ENCODE results near the gene C10orf62.
"Not testable (repeated sequence)": the region's sequence is repeated elsewhere in the genome, so short reads cannot be mapped to it uniquely, and the experiment has no call there.

Gene C10orf62, protein sequence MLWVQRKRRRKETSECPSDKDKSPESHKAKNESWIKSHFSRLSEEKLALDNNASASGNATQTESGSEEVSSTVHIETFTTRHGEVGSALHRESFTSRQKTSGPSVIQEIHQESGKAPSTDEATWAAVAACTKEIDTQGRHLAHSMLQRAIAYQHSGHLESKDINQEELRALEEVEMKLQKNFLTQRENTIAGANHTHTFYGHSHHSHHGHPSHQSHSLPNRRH

DNA sequence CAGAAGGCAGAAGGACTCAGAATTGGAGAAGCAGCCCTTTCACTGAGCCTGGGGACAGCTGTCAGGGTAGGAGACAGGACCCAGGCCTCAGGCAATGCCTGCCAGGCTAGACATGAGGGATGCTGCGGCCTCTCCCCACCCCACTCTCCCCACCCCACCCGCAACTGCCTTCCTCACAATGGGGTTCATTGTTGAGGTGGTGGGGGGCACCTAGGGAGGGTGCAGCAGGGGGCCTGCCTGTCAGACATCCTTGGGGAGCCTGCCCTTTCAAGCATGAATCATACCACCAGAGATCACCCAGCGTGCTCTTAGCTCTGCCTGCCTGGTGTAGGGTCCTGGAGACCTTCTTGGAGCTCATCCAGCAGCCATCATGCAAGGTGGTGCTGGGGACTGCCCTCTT is at the start of gene C10orf62:
TSS of gene C10orf62 (plus strand) at position 243 of the 400 bp plus-strand sequence. CDS start 177 bp downstream, outside the sequence.
- DNase-seq (ENCODE audit: low read depth): no peak

DNA sequence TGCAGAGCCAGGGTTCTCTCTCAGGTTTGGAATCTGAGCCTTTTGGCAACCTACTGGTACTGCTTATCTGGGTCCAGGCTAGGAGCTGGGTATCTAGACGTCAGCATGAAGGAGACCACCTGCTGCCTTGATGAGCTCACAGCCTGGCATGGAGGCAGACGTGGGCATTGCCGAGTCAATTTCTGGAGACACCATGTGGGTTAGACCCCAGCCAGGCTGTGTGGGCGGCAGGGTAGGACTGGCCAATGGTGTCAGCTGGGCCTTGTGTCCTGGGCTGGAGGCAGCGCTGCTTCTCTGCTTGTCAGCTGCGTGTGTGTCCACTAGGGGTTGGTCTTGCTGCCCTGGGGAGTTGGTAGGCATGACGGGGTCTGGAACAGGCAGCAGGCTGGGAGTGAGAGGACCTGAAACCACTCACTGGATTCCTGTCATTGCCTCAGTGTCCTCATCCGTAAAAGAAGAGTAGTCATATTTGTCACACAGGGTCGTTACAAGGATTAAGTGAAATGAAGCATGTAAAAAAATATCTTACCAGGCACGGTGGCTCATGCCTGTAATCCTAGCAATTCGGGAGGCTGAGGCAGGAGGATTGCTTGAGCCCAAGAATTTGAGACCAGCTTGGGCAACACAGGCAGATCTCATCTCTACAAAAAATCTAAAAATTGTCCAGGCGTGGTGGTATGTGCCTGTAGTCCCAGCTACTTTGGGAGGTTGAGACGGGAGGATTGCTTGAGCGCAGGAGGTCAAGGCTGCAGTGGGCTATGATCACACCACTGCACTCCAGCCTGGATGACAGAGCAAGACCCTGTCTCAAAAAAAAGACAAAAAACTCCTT is 48.6 kb upstream of the C10orf62 start:
- no peak for DNase-seq (ENCODE audit: low read depth)

DNA sequence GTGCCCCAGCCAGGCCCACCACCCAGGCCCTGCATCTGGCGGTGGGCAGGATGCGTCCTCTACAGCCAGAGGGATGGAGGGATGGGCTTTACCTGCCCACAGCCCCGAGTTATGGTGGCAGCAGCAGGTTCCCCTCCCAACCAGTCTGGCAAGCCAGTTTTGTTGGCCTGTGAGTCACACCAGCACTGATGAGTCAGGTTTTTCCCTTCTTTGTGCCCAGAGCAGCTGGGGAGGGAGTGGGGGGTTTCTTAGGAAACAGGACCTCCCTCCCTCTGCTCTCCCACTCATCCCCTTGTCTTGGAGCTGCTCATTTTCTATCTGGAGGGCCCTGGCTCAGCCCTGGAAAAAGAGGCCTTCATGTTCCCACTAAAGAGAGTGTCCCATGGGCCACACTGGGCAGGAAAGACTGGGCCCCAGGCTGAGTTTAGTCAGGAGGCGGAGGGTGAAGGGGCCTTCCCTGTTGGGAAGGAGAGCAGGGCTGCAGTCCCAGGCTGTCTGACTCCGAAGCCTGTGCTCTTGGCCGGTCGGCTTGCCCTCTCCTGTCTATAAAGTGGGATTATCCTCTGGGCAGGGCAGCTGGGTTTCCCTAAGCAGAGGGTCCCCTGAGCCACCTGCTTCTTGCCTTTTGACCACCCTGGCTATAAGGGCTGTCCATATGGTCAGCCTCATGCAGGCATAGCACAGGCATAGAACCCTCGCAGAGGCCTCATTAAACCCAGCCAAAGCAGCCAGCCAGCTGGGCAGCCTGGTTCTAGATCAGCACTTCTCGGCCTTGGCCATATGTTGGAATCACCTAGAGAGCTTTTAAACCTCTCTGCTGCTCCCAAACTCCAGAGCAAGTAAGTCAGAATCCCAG is 47.1 kb upstream of the C10orf62 start:
- DNase-seq (ENCODE audit: low read depth): no peak

DNA sequence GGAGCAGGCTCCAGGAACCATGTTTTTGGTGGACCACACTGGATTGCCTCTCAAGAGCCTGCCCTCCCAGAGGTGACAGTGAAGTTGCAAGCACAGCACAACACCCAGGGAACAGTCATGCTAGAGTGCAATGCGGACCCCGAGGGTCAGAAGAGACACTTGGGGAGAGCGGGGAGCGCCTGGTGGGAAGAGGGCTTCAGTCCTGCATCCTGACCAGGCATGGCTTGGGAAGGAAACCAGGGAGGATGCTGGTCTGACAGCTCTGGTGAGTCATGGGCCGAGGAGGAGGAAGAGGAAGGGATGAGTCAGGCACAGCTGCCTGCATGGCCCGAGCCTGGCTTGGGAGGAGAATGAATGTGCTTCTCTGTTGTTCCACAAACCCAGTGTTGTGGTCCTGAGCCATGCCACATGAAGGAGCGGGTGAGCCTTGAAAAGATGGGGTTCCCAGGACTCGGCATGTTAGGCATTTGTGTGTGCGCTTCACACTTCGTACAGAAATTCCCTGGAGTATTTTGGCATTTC is 46.4 kb upstream of the C10orf62 start:
- DNase-seq (ENCODE audit: low read depth): no peak

DNA sequence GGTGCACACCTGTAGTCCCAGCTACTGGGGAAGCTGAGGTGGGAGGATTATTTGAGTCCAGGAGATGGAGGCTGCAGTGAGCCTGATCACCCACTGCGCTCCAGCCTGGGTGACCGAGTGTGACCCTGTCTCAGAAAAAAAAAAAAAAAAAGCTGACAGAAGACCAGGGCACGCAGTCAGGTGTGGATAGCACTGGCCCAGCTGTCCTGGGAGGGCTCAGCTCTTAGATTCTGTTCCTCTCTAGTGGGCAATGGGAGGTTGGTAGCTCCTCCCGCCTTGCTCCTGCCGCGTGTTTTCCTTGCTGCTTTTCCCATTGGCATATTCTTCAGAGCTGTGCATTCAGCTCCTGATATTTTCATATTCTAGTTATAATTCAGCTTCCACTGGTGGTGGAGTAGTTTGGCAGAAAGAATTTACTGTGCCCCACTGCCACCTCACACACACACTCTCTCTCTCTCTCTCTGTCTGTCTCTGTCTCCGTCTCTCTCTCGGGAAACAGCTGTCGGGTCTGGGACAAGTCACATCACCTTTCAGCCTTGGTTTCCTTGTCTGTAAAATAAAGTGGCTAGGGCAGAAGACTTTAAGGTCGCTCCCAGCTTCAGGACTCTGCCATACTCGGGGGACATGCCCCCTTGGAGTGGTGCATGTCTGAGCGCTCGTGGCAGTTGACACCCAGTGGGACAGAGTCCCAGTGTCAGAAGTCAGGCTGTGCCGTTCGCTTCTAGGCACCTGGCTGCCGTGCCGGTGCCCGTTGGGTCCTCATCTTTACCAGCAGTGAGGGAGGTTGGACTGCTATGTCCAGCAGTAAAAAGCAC is 42.9 kb upstream of the C10orf62 start:
- no peak for DNase-seq (ENCODE audit: low read depth)

DNA sequence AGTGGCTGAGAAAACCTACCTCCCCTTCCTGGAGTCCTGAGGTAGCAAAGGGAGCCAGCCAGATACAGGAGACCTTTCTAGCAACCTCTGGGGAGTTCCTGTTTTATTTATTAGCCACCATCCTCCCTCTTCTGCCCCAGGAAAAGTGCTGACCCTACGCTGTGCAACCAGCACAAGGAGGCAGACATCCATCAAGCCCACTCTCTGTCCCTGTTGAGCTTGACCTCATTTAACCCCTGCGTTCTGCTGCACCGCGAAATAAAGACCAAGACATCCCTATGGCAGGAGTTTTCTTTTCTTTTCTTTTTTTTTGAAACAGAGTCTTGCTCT is 42.3 kb upstream of the C10orf62 start:
- no peak for DNase-seq (ENCODE audit: low read depth)

DNA sequence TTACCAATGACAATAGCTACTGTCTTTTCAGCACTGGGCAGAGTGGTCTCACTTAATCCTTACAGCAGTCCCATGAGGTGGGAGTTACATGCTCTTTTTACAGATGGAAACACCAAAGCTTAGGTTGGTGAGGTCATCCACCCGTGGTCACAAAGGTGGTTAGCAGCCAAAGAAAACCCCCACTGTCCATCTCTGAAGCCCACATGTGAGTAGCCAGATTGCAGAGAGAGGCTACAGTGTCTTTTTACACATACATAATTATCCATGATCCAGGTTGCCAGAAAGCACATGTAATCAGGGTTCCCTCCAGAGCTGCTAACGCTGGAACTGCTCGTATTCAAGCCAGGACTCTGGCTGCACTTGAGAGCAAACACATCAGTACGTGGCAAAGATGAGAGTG is 41.6 kb upstream of the C10orf62 start:
- DNase-seq (ENCODE audit: low read depth): no peak

DNA sequence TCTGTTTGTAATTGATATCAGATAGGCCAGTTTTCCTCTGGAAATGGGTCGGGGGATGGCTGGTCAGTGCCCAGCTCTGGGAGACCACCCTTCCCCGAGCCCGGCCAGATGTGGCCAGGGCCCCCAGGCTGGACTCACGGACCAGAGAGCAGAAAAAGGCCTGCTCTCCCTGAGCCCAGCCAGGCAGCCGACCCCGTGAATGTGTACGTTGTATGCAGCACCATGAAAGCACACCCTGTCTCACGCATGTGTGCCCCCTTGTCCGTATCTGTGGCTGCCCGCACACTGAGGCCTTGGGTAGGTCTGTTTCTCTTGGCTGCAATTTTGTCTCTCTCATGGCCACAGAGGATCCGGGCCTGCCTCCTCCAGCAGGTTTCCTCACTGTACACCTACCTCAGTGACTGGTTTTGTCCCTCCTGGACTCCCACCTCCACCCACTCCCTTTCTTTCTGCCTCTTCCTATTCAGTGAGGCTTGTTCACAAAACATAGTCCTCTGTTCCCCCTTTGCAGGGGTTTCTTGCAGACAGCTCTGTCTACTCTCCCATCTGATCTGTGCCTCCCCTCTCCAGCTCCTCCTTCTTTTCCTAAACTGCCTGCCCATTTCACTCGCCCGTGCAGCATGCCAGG is 40.6 kb upstream of the C10orf62 start:
- no peak for DNase-seq (ENCODE audit: low read depth)

DNA sequence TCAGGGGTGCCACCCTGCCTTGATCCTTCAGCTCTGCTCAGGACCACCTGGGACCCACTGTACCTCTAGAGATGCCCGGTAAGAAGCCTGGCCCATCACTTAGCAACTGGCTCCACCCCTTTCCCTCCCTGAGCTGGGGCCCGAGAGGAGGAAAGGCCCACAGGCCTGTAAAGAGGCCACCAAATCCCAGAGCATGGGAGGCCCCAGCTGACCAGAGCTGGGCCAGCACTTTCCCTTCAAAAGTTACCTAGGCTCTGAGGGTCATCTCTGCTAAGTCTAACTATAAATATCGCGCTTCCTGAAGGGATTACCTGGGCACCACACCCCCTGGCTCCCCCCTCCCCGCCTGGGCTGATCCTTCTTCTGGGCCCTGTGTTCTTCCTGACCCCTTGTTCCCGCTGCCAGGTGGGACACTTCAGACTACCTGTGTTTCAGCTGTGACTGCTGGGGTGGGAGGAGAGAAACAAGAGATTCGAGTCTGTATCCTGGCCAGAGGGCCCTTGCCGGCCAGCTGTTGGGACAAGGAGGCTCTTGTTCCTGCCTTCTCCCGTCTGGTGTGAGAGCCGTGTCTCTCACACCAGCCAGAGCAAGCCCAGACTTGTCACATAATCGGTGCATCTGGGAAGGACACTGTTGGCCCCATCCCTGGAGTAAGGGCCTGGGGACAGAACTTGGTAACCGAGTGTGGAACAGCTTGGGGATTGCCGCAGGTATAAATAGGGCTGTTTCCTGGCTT is 39.8 kb upstream of the C10orf62 start:
- no peak for DNase-seq (ENCODE audit: low read depth)

DNA sequence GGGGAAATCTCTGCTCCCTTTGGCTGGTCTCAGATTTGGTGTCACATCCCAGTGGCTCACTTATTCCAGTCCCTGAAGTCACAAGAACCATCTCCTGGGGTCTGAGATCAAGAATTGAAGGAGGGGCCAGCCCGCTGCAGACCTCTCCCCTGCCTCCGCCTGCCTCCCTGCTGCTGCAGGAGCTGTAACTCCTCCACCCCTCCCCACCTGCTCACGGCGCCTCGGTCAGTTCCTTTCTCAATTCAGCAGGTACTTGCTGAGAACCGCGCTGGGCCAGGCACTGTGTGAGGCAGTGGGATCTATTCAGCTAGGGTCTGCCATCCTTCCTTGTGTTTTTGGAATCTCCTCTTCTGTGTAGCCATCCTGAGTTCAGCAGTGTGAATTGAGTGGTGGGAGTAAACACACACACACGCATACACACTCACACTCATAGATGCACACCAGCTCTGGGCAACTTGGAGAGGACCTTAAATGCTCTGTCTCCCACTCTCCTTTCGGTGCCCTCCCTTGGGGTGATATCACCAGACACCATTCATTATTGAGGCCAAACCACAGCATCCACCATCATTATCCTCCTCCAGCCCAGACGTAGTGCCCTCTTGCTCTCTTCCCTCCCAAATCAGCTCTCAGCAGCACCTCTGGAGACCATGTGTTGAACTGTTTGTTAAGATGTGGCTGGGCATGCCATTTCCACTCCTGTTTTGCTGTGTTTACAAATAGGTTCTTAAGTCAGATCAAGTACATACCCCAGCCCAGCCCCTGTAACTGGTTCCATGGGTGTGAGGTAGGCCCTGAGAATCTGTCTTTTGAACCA is 39.0 kb upstream of the C10orf62 start:
- no peak for DNase-seq (ENCODE audit: low read depth)

DNA sequence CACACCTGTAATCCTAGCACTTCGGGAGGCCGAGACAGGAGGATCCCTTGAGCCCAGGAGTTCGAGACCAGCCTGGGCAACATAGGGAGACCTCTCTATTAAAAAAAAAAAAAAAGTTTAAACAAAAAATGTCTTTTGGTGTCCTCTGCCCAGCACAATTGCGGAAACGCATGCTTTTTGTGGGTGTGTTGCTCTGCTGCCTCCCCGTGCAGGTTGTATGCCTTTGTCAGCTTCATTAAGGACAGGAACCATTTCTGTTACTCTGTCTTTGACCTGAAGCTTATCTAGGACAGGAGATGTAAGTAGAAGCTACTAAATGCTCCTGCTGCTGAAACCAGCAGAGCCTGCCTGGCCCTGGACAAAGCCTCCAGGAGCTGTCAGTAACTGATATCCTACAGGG is 38.2 kb upstream of the C10orf62 start:
- no peak for DNase-seq (ENCODE audit: low read depth)

DNA sequence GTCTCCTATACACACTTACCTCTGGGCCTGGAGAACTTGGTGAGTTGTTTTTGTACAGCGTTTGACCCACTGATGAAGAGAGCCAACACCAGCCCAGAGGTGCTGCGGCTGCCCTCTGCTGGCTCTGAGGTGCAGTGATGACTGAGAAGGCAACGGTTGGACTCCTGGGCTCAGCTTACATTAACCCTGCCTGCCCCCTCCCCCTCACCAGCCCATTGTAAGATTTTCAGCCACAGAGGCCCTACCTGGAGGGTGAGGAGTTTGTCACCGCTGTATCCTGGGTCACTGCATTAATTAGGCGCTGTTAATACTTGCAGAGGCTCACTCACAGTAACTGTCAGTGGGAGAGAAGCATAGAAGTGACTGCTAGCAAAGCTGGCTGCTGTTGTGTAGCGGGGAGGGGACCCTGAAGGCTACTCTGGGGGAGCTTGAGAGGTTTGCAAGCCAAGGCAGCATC is 35.9 kb upstream of the C10orf62 start:
- DNase-seq (ENCODE audit: low read depth): peak; percentile 25

DNA sequence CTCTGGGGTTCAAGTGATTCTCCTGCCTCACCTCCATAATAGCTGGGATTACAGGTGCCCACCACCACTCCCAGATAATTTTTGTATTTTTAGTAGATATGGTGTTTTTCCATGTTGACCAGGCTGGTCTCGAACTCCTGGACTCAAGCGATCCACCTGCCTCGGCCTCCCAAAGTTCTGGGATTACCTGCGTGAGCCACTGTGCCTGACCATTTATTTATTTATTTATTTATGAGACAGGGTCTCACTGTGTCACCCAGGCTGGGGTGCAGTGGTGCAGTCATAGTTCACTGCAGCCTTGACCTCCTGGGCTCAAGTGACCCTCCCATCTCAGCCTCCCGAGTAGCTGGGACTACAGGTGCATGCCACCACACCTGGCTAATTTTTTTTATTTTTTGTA is 35.2 kb upstream of the C10orf62 start:
- not testable (repeated sequence) for DNase-seq (ENCODE audit: low read depth)

DNA sequence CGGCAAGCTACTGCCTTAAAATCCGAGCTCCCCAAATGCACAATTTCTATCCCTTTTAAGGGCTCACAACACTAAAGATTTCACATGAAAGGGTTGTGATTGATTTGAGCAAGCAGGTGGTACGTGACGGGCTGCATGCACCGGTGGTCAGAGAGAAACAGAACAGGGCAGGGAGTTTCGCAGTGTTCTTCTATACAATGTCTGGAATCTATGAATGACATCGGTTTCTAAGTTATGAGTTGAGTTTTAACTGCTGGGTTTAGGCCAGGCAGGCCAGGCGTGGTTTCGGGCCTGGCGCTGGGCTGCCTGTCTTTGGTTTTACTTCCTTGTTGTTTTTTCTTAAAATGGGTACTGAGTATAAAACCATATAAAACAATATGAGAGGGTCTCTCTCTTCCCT is 34.0 kb upstream of the C10orf62 start:
- DNase-seq (ENCODE audit: low read depth): not testable (repeated sequence)

DNA sequence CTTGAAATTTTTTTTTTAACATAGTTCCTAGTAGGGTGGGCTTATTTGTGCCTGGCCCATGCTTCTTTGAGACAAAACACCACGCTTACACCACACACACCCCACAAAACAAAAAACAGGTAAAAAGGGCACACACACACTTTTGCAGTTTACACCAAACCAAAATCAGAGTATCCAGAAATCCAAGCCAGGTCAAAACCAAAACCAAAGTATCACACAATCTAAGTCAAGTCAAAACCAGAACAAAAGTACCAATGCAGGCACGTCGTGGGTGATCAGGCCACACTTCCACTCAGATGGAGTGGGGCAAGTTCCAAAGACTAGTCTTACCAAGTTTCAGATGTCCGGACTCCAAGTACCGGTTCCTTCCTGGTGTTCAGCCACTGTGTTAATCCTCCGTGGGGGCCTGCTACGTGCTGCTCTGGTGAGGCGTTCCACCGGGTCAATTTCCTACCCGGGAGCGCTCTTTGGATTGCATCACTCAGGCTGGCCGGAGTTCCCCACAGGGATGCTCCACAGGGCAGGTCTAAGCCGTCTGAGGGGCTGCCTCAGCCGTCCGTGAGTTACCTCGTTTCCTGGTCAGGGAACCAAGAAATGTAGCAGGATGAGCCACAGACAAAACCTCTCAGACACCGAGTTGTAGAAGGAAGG is 28.7 kb upstream of the C10orf62 start:
- DNase-seq (ENCODE audit: low read depth): not testable (repeated sequence)

DNA sequence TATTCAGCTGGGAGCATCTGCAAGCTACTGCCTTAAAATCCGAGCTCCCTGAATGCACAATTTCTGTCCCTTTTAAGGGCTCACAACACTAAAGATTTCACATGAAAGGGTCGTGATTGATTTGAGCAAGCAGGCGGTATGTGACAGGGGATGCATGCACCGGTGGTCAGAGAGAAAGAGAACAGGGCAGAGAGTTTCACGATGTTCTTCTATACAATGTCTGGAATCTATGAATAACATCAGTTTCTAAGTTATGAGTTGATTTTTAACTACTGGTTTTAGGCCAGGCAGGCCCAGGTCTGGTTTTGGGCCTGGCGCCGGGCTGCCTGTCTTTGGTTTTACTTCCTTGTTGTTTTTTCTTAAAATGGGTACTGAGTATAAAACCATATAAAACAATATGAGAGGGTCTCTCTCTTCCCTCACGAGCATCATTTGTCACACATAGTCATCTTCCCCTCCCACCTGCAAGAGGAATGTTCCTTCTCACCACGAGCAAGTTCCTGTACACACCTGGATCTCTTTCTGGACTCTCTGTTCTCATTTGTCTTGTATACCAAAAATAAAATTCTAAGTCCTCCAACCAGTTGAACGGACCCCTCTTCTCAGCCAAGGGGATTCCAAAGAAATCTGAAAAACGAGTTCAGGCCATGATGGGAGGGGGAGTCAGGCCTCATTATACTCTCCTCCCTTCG is 28.0 kb upstream of the C10orf62 start:
- not testable (repeated sequence) for DNase-seq (ENCODE audit: low read depth)

DNA sequence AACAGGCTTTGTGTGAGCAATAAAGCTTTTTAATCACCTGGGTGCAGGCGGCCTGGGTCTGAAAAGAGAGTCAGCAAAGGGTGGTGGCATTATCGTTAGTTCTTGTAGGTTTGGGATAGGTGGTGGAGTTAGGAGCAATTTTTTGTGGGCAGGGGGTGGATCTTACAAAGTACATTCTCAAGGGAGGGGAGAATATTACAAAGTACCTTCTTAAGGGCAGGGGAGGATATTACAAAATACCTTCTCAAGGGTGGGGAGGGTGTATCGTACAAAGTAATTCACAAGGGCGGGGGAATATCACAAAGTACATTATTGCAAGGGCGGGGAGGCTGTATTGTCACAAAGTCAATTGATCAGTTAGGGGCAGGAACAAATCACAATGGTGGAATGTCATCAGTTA is 27.2 kb upstream of the C10orf62 start:
- DNase-seq (ENCODE audit: low read depth): not testable (repeated sequence)

DNA sequence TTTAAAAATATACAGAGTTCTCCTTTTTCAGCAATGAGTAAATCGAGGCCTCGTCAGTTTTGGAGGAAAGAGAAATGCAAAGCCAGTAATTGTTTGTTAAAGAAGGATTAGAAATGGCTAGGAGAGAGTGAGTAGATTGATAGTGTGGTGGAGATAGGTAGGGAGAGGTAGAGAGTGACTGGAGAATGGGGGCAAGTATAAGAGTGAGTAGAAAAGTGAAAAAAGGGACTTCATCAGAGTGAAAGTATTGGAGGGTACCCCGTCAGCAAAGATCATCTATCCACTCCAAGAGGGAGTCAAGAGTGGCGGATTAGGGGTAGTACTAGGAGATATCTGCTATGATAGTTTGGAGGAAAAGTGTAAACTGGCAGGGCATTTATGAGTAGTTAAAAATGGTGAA is 26.2 kb upstream of the C10orf62 start:
- no peak for DNase-seq (ENCODE audit: low read depth)

All from activated T-helper 1 cell treated with Interleukin-2 at 50 U/mL for 16 hours (primary cell).